Left lung (tissue), 10 donors: ENCODE data around the gene KCTD18. TPM values are rescaled to one million over a fixed set of nuclear protein-coding genes. Genes with fewer than 3 reads are reported as not detected.
A peak's percentile ranks its signal among the peaks of the same experiment; 100 is the strongest.

Experiments
- ATAC-seq: fragments of 200-7000 bp; cut with Tn5 transposase; one replicate; pipeline ENCODE4 v1.9.1; 2020; ENCODE audit warnings: moderate library complexity
- DNase-seq, 4 donors: peaks; one replicate each; pipeline ENCODE4 v3.0.0-alpha.2; 2013 to 2020
- H3K27ac ChIP-seq, 2 donors: fragments of 200-600 bp; sonication (generic) in 1 of 2; one replicate each; pipeline versions ENCODE4 v1.5.0 to v1.8.0; 2020 to 2021
- H3K27me3 ChIP-seq, 2 donors: fragments of 200-600 bp; sonication (generic) in 1 of 2; one replicate each; pipeline versions ENCODE4 v1.5.0 to v1.8.0; 2020 to 2021
- H3K36me3 ChIP-seq, 2 donors: fragments of 200-600 bp; sonication (generic) in 1 of 2; one replicate each; pipeline versions ENCODE4 v1.5.0 to v1.8.0; 2020 to 2021
- H3K4me1 ChIP-seq, 2 donors: fragments of 200-600 bp; one replicate each; pipeline ENCODE4 v1.8.0; 2021
- H3K4me3 ChIP-seq, 2 donors: fragments of 200-600 bp; sonication (generic) in 1 of 2; one replicate each; pipeline versions ENCODE4 v1.5.0 to v1.8.0; 2020 to 2021; ENCODE audit warnings: mild to moderate bottlenecking in 1 of 2
- H3K9me3 ChIP-seq, 2 donors: fragments of 200-600 bp; sonication (generic) in 1 of 2; one replicate each; pipeline versions ENCODE4 v1.5.0 to v1.8.0; 2020 to 2021
- CTCF ChIP-seq, 2 donors: fragments of 200-600 bp; sonication (generic) in 1 of 2; IDR thresholded peaks; one replicate each; pipeline versions ENCODE4 v1.5.0 to v1.8.0; 2021; ENCODE audit warnings: antibody characterized with exemption in 2 of 2
- intact Hi-C, 2 donors: fragments of 100-400 bp; cut with DNase I; formaldehyde crosslinking; loops; one replicate each; pipeline versions ENCODE4 v1.11.2 to v1.14.2; 2022
- polyA plus RNA-seq, 6 donors: library from polyadenylated mRNA; unstranded; fragments of 120-200 nt; gene quantifications; one replicate each; pipeline ENCODE4 v1.2.1, GENCODE V29; 2013; ENCODE audit not compliant: insufficient read length in 6 of 6
- total RNA-seq, 2 donors: library from RNA; stranded (reverse); fragmentation: NEBNext Ultra II Directional; extraction: Animal tissue kit (Norgen Biotek cat#: 25700); gene quantifications; one replicate each; pipeline ENCODE4 v1.2.1, GENCODE V29; 2021
- donor health status: DM: no; HTN: yes; CAD: no.
- donor health status: DM: no; HTN: no; CAD: no.

Gene KCTD18
- total and polyA plus RNA-seq, 8 donors: 13.8 to 18.9 (median 16.8) TPM

GRCh38 chr2:200469708-200470211, 40.1 kb downstream of the KCTD18 start:
- Histone ChIP-seq H3K27ac (no peak overlapping the region), H3K4me1 (no peaks in the 10 kb centered on the region), H3K4me3 (no peak overlapping the region), H3K27me3 (no peaks in the 10 kb centered on the region), H3K9me3 (no peaks in the 10 kb centered on the region), H3K36me3 (peaks cover 0 to 67% of the 10 kb centered on the region in 2 donors)
- DNase-seq: no peak
- no peak for ATAC-seq
- intact Hi-C loops: no loop called here
- no peak for TF ChIP-seq CTCF (IDR thresholded peaks at IDR 0.05)

GRCh38 chr2:200467806-200468681, 41.8 kb downstream of the KCTD18 start:
- TF ChIP-seq CTCF (IDR thresholded peaks at IDR 0.05): no peak
- Histone ChIP-seq H3K36me3 (peaks cover 0 to 51% of the 10 kb centered on the region in 2 donors), H3K27me3 (no peaks in the 10 kb centered on the region), H3K4me1 (no peaks in the 10 kb centered on the region), H3K9me3 (no peaks in the 10 kb centered on the region), H3K4me3 (no peak overlapping the region), H3K27ac (no peak overlapping the region)
- ATAC-seq (no peak), DNase-seq (no peak)
- intact Hi-C loops: no loop called here

GRCh38 chr2:200466425-200467418, 43.1 kb downstream of the KCTD18 start:
- Histone ChIP-seq H3K27ac (peak overlapping the region; percentile 4 to 71), H3K27me3 (no peaks in the 10 kb centered on the region), H3K9me3 (no peaks in the 10 kb centered on the region), H3K4me1 (no peaks in the 10 kb centered on the region), H3K36me3 (peaks cover 0 to 39% of the 10 kb centered on the region in 2 donors), H3K4me3 (no peak overlapping the region)
- TF ChIP-seq CTCF (IDR thresholded peaks at IDR 0.05): no peak
- DNase-seq: peak in 2 of 4 donors; percentile 72 to 80
- ATAC-seq: peak; percentile 89
- intact Hi-C loops: no loop called here

GRCh38 chr2:200463452-200463851, 46.4 kb downstream of the KCTD18 start:
- Histone ChIP-seq H3K4me1 (no peaks in the 10 kb centered on the region), H3K27me3 (no peaks in the 10 kb centered on the region), H3K4me3 (no peak overlapping the region), H3K27ac (no peak overlapping the region), H3K36me3 (peaks cover 0 to 21% of the 10 kb centered on the region in 2 donors), H3K9me3 (no peaks in the 10 kb centered on the region)
- no peak for TF ChIP-seq CTCF (IDR thresholded peaks at IDR 0.05)
- ATAC-seq (no peak), DNase-seq (no peak)
- intact Hi-C loops: no loop called here
